Endodermal cell (in vitro differentiated cells): ENCODE results near the gene PYDC1. TPM values are rescaled to one million over a fixed set of nuclear protein-coding genes. Genes with fewer than 3 reads are reported as not detected.
A peak's percentile ranks its signal among the peaks of the same experiment; 100 is the strongest.
"Not testable (repeated sequence)": the region's sequence is repeated elsewhere in the genome, so short reads cannot be mapped to it uniquely, and the experiment has no call there.

Experiments used
- DNase-seq: peaks from one replicate; pipeline ENCODE4 v3.0.0-alpha.2; 2017
- H3K27ac ChIP-seq: 2 replicates; pipeline ENCODE4 v1.5.1; 2013; ENCODE audit warnings: mild to moderate bottlenecking, low read depth, low read length, moderate library complexity
- H3K27me3 ChIP-seq: 2 replicates; pipeline ENCODE4 v1.6.1; 2013; ENCODE audit warnings: mild to moderate bottlenecking, low read length, moderate library complexity; ENCODE audit not compliant: insufficient read depth, control insufficient read depth, poor library complexity, severe bottlenecking
- H3K36me3 ChIP-seq: 2 replicates; pipeline ENCODE4 v1.7.0; 2013; ENCODE audit warnings: mild to moderate bottlenecking, low read length, moderate library complexity; ENCODE audit not compliant: control insufficient read depth, insufficient read depth
- H3K4me1 ChIP-seq: one replicate; pipeline ENCODE4 v1.7.0; 2013; ENCODE audit warnings: low read length; ENCODE audit not compliant: control insufficient read depth, insufficient read depth
- H3K4me3 ChIP-seq: 2 replicates; pipeline ENCODE4 v1.5.1; 2013; ENCODE audit warnings: mild to moderate bottlenecking, low read length, moderate library complexity
- H3K9ac ChIP-seq: 2 replicates; pipeline ENCODE4 v1.6.1; 2013; ENCODE audit warnings: mild to moderate bottlenecking, low read length, moderate library complexity; ENCODE audit not compliant: poor library complexity, severe bottlenecking; ENCODE audit errors: extremely low read depth
- H3K9me3 ChIP-seq: 2 replicates; pipeline ENCODE4 v1.6.1; 2013; ENCODE audit warnings: mild to moderate bottlenecking, low read length, moderate library complexity; ENCODE audit not compliant: control insufficient read depth
- H3K27ac Mint-ChIP-seq: 2 replicates; pipeline ENCODE4 v1.8.0; 2020; ENCODE audit warnings: mixed read lengths
- H3K27me3 Mint-ChIP-seq: 2 replicates; pipeline ENCODE4 v1.8.0; 2021; ENCODE audit warnings: mild to moderate bottlenecking, mixed read lengths; ENCODE audit not compliant: insufficient read depth
- H3K36me3 Mint-ChIP-seq: 2 replicates; pipeline ENCODE4 v1.8.0; 2020; ENCODE audit warnings: low read depth, mixed read lengths
- H3K4me1 Mint-ChIP-seq: 2 replicates; pipeline ENCODE4 v1.8.0; 2020; ENCODE audit warnings: mixed read lengths
- H3K4me3 Mint-ChIP-seq: 2 replicates; pipeline ENCODE4 v1.8.0; 2020; ENCODE audit warnings: mild to moderate bottlenecking, moderate library complexity, mixed read lengths
- H3K9me3 Mint-ChIP-seq: 2 replicates; pipeline ENCODE4 v1.8.0; 2020; ENCODE audit warnings: mild to moderate bottlenecking, mixed read lengths
- CTCF ChIP-seq: fragments of 200-600 bp; sonication (generic); conservative IDR thresholded peaks from 2 replicates; pipeline ENCODE4 v1.5.0; 2021; ENCODE audit warnings: antibody characterized with exemption, mild to moderate bottlenecking
- WGBS, 2 experiments: methylation state at CpG; one replicate each; pipeline versions ENCODE4 v1.1.5 to v1.1.7; 2013; ENCODE audit warnings: missing lambda C conversion rate in 2 of 2, mixed read lengths in 1 of 2; ENCODE audit not compliant: insufficient coverage in 1 of 2, insufficient read length in 1 of 2; 5-methylcytosine and 5-hydroxymethylcytosine counted together
- total RNA-seq, 2 donors: library from RNA; stranded (reverse); fragmentation: NEBNext Ultra II Directional in 1 of 2; extraction: Animal tissue kit (Norgen Biotek cat#: 25700) in 1 of 2; gene quantifications; 2 replicates in 1 of 2; 3 replicates in 1 of 2; pipeline ENCODE4 v1.2.1, GENCODE V29; 2021

The PYDC1 gene
- total RNA-seq, 2 donors from 2014 or later: not detected

GRCh38 chr16:31201582-31202413, 15.1 kb downstream of the PYDC1 start:
- Histone ChIP-seq H3K27ac (no peak overlapping the region), H3K36me3 (peaks cover 28% of the 10 kb centered on the region), H3K9ac (no peak overlapping the region), H3K4me3 (peak overlapping the region; percentile 49), H3K9me3 (no peaks in the 10 kb centered on the region), H3K27me3 (peaks cover 26% of the 10 kb centered on the region), H3K4me1 (no peaks in the 10 kb centered on the region)
- Mint-ChIP-seq H3K27ac (peak overlapping the region; percentile 68), H3K27me3 (peaks cover 28% of the 10 kb centered on the region), H3K4me1 (peaks cover 8% of the 10 kb centered on the region), H3K9me3 (no peaks in the 10 kb centered on the region), H3K36me3 (peaks cover 12% of the 10 kb centered on the region), H3K4me3 (peak overlapping the region; percentile 78)
- TF ChIP-seq CTCF: peak; percentile 28
- peak; percentile 88 for DNase-seq
- 31 to 37% methylated on average over 9 to 33 of the region's 35 CpGs for WGBS, 2 experiments

GRCh38 chr16:31200821-31201568, 15.9 kb downstream of the PYDC1 start:
- H3K9ac ChIP-seq: no peak overlapping the region
- no peaks in the 10 kb centered on the region for H3K9me3 ChIP-seq
- H3K27ac Mint-ChIP-seq: peak overlapping the region; percentile 68
- peaks cover 36% of the 10 kb centered on the region for H3K36me3 ChIP-seq
- no peak overlapping the region for H3K27ac ChIP-seq
- H3K4me1 Mint-ChIP-seq: peaks cover 8% of the 10 kb centered on the region
- no peak for DNase-seq
- no peak overlapping the region for H3K4me3 ChIP-seq
- no peaks in the 10 kb centered on the region for H3K4me1 ChIP-seq
- H3K27me3 ChIP-seq: peaks cover 22% of the 10 kb centered on the region
- no peaks in the 10 kb centered on the region for H3K9me3 Mint-ChIP-seq
- peaks cover 20% of the 10 kb centered on the region for H3K36me3 Mint-ChIP-seq
- H3K27me3 Mint-ChIP-seq: peaks cover 22% of the 10 kb centered on the region
- H3K4me3 Mint-ChIP-seq: peak overlapping the region; percentile 78
- WGBS, 2 experiments: 87 to 89% methylated on average over 5 to 8 of the region's 8 CpGs
- TF ChIP-seq CTCF: peak; percentile 16

DNA sequence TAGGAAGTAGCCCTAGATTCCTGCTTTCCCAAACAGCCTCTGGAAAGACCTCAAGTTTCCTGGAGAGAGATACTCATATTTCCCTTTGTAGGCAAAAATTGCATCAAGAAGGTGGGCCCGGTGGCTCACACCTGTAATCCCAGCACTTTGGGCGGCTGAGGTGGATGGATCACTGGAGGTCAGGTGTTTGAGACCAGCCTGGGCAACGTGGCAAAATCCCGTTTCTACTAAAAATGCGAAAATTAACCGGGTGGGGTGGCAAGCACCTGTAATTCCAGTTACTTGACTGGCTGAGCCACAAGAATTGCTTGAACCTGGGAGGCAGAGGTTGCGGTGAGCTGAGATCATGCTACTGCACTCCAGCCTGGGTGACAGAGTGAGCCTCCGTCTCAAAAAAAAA, 16.8 kb downstream of the PYDC1 start:
- H3K9me3 ChIP-seq, H3K4me3 Mint-ChIP-seq, H3K27ac Mint-ChIP-seq, H3K4me1 ChIP-seq, H3K27ac ChIP-seq, DNase-seq, H3K9me3 Mint-ChIP-seq, H3K4me3 ChIP-seq, H3K4me1 Mint-ChIP-seq, H3K9ac ChIP-seq: not testable (repeated sequence)
- Histone ChIP-seq H3K27me3 (peaks cover 22% of the 10 kb centered on the region), H3K36me3 (peaks cover 45% of the 10 kb centered on the region)
- WGBS, 2 experiments: 87 to 94% methylated on average over 7 to 8 of the region's 8 CpGs
- Mint-ChIP-seq H3K36me3 (peaks cover 29% of the 10 kb centered on the region), H3K27me3 (peaks cover 17% of the 10 kb centered on the region)
